ENCODE data around the gene DZIP3.

DZIP3 gene

GRCh38 chr3:108589081-108589997, at the start of gene DZIP3, which contains the start of gene CIP2A:
Gene DZIP3 (plus strand): TSS chr3:108589722. CDS start chr3:108605407, 15,685 bp downstream.
Gene CIP2A (minus strand): TSS chr3:108589438. CDS start chr3:108589375, 63 bp downstream.
- in situ Hi-C loops (cut with HindIII; ENCODE audit: low sequenced_read_pairs), result no loop called here

GRCh38 chr3:108546247-108546646, 43.3 kb upstream of the DZIP3 start:
- in situ Hi-C loops (cut with HindIII; ENCODE audit: low sequenced_read_pairs), result no loop called here

GRCh38 chr3:108546692-108547091, 42.8 kb upstream of the DZIP3 start:
- in situ Hi-C loops (cut with HindIII; ENCODE audit: low sequenced_read_pairs), result no loop called here

GRCh38 chr3:108548304-108548703, 41.2 kb upstream of the DZIP3 start:
- in situ Hi-C loops (cut with HindIII; ENCODE audit: low sequenced_read_pairs), result no loop called here

GRCh38 chr3:108548886-108549285, 40.6 kb upstream of the DZIP3 start:
- in situ Hi-C loops (cut with HindIII; ENCODE audit: low sequenced_read_pairs), result no loop called here

GRCh38 chr3:108552267-108553159, 37.0 kb upstream of the DZIP3 start:
- in situ Hi-C loops (cut with HindIII; ENCODE audit: low sequenced_read_pairs), result no loop called here

GRCh38 chr3:108554229-108554628, 35.3 kb upstream of the DZIP3 start:
- in situ Hi-C loops (cut with HindIII; ENCODE audit: low sequenced_read_pairs), result no loop called here

- in situ Hi-C loops (cut with HindIII; ENCODE audit: low sequenced_read_pairs), result no loop called here
These were observed 34.5 kb upstream of the DZIP3 start for GRCh38 chr3:108554913-108555571.

GRCh38 chr3:108555966-108556581, 33.4 kb upstream of the DZIP3 start:
- in situ Hi-C loops (cut with HindIII; ENCODE audit: low sequenced_read_pairs), result no loop called here

- in situ Hi-C loops (cut with HindIII; ENCODE audit: low sequenced_read_pairs), result loop anchor here (10.0 kb wide), 1 partner anchor 488 kb away; no protein-coding TSS in a partner anchor
These were observed 27.0 kb upstream of the DZIP3 start for GRCh38 chr3:108562565-108562964.

- in situ Hi-C loops (cut with HindIII; ENCODE audit: low sequenced_read_pairs), result loop anchor here (10.0 kb wide), 1 partner anchor 490 kb away; no protein-coding TSS in a partner anchor
These were observed 25.0 kb upstream of the DZIP3 start for GRCh38 chr3:108564564-108564963.

- in situ Hi-C loops (cut with HindIII; ENCODE audit: low sequenced_read_pairs), result loop anchor here (10.0 kb wide), 1 partner anchor 491 kb away; no protein-coding TSS in a partner anchor
These were observed 24.0 kb upstream of the DZIP3 start for GRCh38 chr3:108565506-108565905.

- in situ Hi-C loops (cut with HindIII; ENCODE audit: low sequenced_read_pairs), result loop anchor here (10.0 kb wide), 1 partner anchor 492 kb away; no protein-coding TSS in a partner anchor
These were observed 22.9 kb upstream of the DZIP3 start for GRCh38 chr3:108566599-108566998.

- in situ Hi-C loops (cut with HindIII; ENCODE audit: low sequenced_read_pairs), result loop anchor here (10.0 kb wide), 1 partner anchor 495 kb away; no protein-coding TSS in a partner anchor
These were observed 20.2 kb upstream of the DZIP3 start for GRCh38 chr3:108569336-108569735.

GRCh38 chr3:108578064-108578463, 11.5 kb upstream of the DZIP3 start:
- in situ Hi-C loops (cut with HindIII; ENCODE audit: low sequenced_read_pairs), result no loop called here

- in situ Hi-C loops (cut with HindIII; ENCODE audit: low sequenced_read_pairs), result no loop called here
These were observed 921 bp upstream of the DZIP3 start for GRCh38 chr3:108588601-108589000.

- in situ Hi-C loops (cut with HindIII; ENCODE audit: low sequenced_read_pairs), result no loop called here
These were observed 439 bp downstream of the DZIP3 start for GRCh38 chr3:108589998-108590323.

GRCh38 chr3:108590460-108590859, 938 bp downstream of the DZIP3 start:
- in situ Hi-C loops (cut with HindIII; ENCODE audit: low sequenced_read_pairs), result no loop called here

- in situ Hi-C loops (cut with HindIII; ENCODE audit: low sequenced_read_pairs), result no loop called here
These were observed 5.8 kb downstream of the DZIP3 start for GRCh38 chr3:108595321-108595720.

GRCh38 chr3:108598375-108598774, 8.9 kb downstream of the DZIP3 start:
- in situ Hi-C loops (cut with HindIII; ENCODE audit: low sequenced_read_pairs), result no loop called here
